ENCODE data around the gene PPIF.

Gene PPIF

DNA sequence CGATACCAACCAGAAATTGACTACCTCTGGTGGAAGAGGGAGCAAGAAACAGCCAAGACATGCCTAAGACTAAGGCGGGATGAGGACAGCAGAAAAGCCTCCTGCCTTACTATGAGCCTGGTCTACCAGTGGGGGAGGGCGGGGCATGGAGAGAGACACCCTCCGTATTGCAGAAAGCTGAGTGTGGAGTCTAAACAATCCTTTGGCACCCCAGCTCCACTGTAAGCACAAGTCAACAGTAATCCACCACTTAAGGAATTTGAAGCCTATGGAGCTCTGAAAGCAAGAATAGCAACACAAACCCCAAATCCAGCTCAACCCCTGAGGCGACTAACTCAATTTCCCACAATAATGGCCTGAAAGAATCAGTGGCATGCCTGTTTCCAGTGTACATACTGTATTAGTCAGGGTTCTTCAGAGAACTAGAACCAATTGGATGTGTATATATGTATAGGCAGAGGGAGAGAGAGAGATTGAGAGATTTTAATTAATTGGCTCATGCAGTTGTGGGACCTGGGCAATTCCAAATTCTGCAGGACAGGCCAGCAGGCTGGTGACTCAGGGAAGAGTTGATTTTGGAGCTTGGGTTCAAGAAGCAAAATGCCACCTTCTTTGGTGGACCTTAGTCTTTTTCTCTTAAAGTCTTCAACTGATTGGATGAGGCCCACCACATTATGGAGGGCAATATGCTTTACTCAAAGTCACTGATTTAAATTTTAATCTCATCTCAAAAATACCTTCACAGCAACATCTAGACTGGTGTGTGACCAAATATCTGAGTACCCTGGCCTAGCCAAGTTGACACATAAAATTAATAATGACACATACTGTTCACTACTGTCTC is 13.5 kb downstream of the PPIF start:
- H4K8ac ChIP-seq (ENCODE audit: low read depth, low read length): no peak overlapping the region
- no peak overlapping the region for H4K91ac ChIP-seq (ENCODE audit: low read depth, low read length, poor library complexity)
- no peak for DNase-seq (ENCODE audit: low spot score)
- H3K23ac ChIP-seq (ENCODE audit: low read depth, low read length, poor library complexity): no peak overlapping the region
- H2AK5ac ChIP-seq (ENCODE audit: low read depth, low read length): no peak overlapping the region
- H3K9ac ChIP-seq (ENCODE audit: low read depth, low read length, poor library complexity): no peak overlapping the region
- WGBS, 2 donors (ENCODE audit: extremely low coverage in 2 of 2, insufficient read length in 2 of 2, insufficient replicate concordance in 1 of 2): no CpG with 5 or more reads among the region's 5 CpGs
- no peak overlapping the region for H3K4me3 ChIP-seq (ENCODE audit: low read length in 2 of 2)
- H2BK15ac ChIP-seq (ENCODE audit: low read length): no peak overlapping the region
- no peak overlapping the region for H3K4ac ChIP-seq (ENCODE audit: low read length)
- no peaks in the 10 kb centered on the region for H3K79me1 ChIP-seq (ENCODE audit: low read depth, low read length)
- no peak overlapping the region for H2AFZ ChIP-seq (ENCODE audit: low read length)
- no peaks in the 10 kb centered on the region for H3K9me3 ChIP-seq (replicated peaks in 1 of 2; ENCODE audit: control insufficient read depth in 2 of 2, insufficient read depth in 1 of 2, low read depth in 1 of 2, low read length in 2 of 2)
- H2BK120ac ChIP-seq (ENCODE audit: low read depth, low read length): no peak overlapping the region
- no peak overlapping the region for H3K27ac ChIP-seq (replicated peaks; ENCODE audit: low read length)
- no peak overlapping the region for H3K4me2 ChIP-seq (ENCODE audit: insufficient read depth, low read length, poor library complexity, severe bottlenecking)
- H3K36me3 ChIP-seq (replicated peaks in 1 of 2; ENCODE audit: control insufficient read depth in 2 of 2, insufficient read depth in 2 of 2, low read length in 2 of 2): peaks cover 0 to 4% of the 10 kb centered on the region in 2 donors
- H3K14ac ChIP-seq (ENCODE audit: low read length): no peak overlapping the region
- H3K4me1 ChIP-seq (ENCODE audit: control insufficient read depth in 2 of 2, insufficient read depth in 1 of 2, low read depth in 1 of 2, low read length in 2 of 2): peaks cover 0 to 2% of the 10 kb centered on the region in 2 donors
- no peak overlapping the region for H2BK5ac ChIP-seq (ENCODE audit: low read length)
- H3K27me3 ChIP-seq (ENCODE audit: control insufficient read depth in 3 of 3, insufficient read depth in 3 of 3, low read depth in 1 of 3, low read length in 3 of 3): no peaks in the 10 kb centered on the region
- H2BK12ac ChIP-seq (ENCODE audit: low read length): no peak overlapping the region
- H3K18ac ChIP-seq (ENCODE audit: low read length): no peak overlapping the region

DNA sequence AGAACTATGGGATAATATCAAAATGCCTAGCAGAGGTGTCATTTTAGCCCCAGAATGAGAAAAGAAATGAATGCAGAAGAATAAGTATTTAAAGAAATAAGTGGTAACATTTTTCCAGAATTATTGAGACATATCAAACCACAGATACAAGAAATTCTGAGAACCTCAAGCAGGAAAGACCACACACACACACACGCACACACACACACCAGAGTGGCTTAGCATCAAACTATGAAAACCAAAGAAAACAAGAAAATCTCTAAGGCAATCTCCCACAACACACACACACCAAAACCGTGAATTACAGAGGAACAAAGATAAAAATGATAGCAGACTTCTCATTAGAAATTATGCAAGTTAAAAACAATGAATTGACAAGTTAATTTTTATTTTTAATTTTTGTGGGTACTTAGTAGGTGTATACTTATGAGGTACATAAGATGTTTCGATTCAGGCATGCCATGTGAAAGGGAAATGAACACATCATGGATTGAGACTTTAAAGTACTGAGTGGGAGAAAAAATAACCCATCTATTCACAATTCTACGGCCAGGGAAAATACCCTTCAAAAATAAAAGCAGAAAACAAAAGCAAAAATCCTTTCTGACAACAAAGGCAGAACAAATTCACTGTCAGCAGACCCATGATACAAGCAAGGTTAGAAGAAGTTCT is 14.6 kb downstream of the PPIF start:
- H3K36me3 ChIP-seq (replicated peaks in 1 of 2; ENCODE audit: control insufficient read depth in 2 of 2, insufficient read depth in 2 of 2, low read length in 2 of 2): no peaks in the 10 kb centered on the region
- H3K27me3 ChIP-seq (ENCODE audit: control insufficient read depth in 3 of 3, insufficient read depth in 3 of 3, low read depth in 1 of 3, low read length in 3 of 3): no peaks in the 10 kb centered on the region
- no peak overlapping the region for H4K8ac ChIP-seq (ENCODE audit: low read depth, low read length)
- no peak overlapping the region for H3K18ac ChIP-seq (ENCODE audit: low read length)
- H2AFZ ChIP-seq (ENCODE audit: low read length): no peak overlapping the region
- H2BK15ac ChIP-seq (ENCODE audit: low read length): no peak overlapping the region
- H3K14ac ChIP-seq (ENCODE audit: low read length): no peak overlapping the region
- H2BK120ac ChIP-seq (ENCODE audit: low read depth, low read length): no peak overlapping the region
- no peak overlapping the region for H3K9ac ChIP-seq (ENCODE audit: low read depth, low read length, poor library complexity)
- no peak overlapping the region for H2AK5ac ChIP-seq (ENCODE audit: low read depth, low read length)
- H3K4ac ChIP-seq (ENCODE audit: low read length): no peak overlapping the region
- peaks cover 0 to 2% of the 10 kb centered on the region in 2 donors for H3K4me1 ChIP-seq (ENCODE audit: control insufficient read depth in 2 of 2, insufficient read depth in 1 of 2, low read depth in 1 of 2, low read length in 2 of 2)
- no peak overlapping the region for H2BK12ac ChIP-seq (ENCODE audit: low read length)
- H3K9me3 ChIP-seq (replicated peaks in 1 of 2; ENCODE audit: control insufficient read depth in 2 of 2, insufficient read depth in 1 of 2, low read depth in 1 of 2, low read length in 2 of 2): no peaks in the 10 kb centered on the region
- no peak overlapping the region for H3K4me3 ChIP-seq (ENCODE audit: low read length in 2 of 2)
- no peak overlapping the region for H2BK5ac ChIP-seq (ENCODE audit: low read length)
- H3K27ac ChIP-seq (replicated peaks; ENCODE audit: low read length): no peak overlapping the region
- no peak overlapping the region for H3K23ac ChIP-seq (ENCODE audit: low read depth, low read length, poor library complexity)
- no peak overlapping the region for H4K91ac ChIP-seq (ENCODE audit: low read depth, low read length, poor library complexity)
- no peaks in the 10 kb centered on the region for H3K79me1 ChIP-seq (ENCODE audit: low read depth, low read length)
- no peak overlapping the region for H3K4me2 ChIP-seq (ENCODE audit: insufficient read depth, low read length, poor library complexity, severe bottlenecking)
- no peak for DNase-seq (ENCODE audit: low spot score)
- no CpG with 5 or more reads among the region's 4 CpGs for WGBS, 2 donors (ENCODE audit: extremely low coverage in 2 of 2, insufficient read length in 2 of 2, insufficient replicate concordance in 1 of 2)

DNA sequence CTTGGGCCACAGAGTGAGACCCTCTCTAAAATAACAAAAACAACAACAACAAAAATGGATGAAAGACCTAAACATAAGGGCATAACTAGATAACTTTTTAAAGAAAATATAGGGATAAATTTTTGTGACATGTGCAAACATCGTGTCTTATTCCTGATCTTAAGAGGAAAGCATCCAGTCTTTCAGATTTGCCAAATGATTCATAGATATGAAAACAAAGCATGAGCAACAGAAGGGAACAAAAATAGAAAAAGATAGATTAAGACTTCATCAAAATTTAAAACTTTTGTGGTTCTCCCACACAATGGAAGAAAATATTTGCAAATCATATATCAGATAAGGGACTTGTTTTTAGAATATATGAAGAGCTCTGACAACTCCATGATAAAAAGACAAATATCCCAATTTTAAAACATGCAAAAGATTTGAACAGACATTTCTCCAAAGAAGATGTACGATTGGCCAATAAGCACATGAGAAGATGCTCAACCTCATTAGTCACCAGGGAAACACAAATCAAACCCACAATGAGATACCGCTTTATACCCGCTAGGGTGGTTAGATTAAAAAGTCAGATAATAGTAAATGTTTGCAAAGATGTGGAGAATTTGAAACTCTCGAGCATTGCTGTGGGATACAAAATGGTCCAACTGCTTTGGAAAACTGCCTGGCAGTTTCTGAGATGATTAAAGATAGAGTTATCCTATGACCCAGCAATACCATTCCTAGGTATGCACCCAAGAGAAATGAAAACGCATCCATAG is 20.3 kb downstream of the PPIF start:
- no peaks in the 10 kb centered on the region for H3K9me3 ChIP-seq (replicated peaks in 1 of 2; ENCODE audit: control insufficient read depth in 2 of 2, insufficient read depth in 1 of 2, low read depth in 1 of 2, low read length in 2 of 2)
- no peak overlapping the region for H2BK12ac ChIP-seq (ENCODE audit: low read length)
- H2AFZ ChIP-seq (ENCODE audit: low read length): no peak overlapping the region
- H3K23ac ChIP-seq (ENCODE audit: low read depth, low read length, poor library complexity): no peak overlapping the region
- no peak overlapping the region for H3K14ac ChIP-seq (ENCODE audit: low read length)
- no peak overlapping the region for H3K4me2 ChIP-seq (ENCODE audit: insufficient read depth, low read length, poor library complexity, severe bottlenecking)
- H3K36me3 ChIP-seq (replicated peaks in 1 of 2; ENCODE audit: control insufficient read depth in 2 of 2, insufficient read depth in 2 of 2, low read length in 2 of 2): no peaks in the 10 kb centered on the region
- no peak overlapping the region for H3K27ac ChIP-seq (replicated peaks; ENCODE audit: low read length)
- H3K4me3 ChIP-seq (ENCODE audit: low read length in 2 of 2): no peak overlapping the region
- no peak overlapping the region for H4K91ac ChIP-seq (ENCODE audit: low read depth, low read length, poor library complexity)
- peaks cover 0 to 5% (median 0%) of the 10 kb centered on the region in 3 experiments for H3K27me3 ChIP-seq (ENCODE audit: control insufficient read depth in 3 of 3, insufficient read depth in 3 of 3, low read depth in 1 of 3, low read length in 3 of 3)
- no CpG with 5 or more reads among the region's 6 CpGs for whole genome bisulfite sequencing, 2 donors (ENCODE audit: extremely low coverage in 2 of 2, insufficient read length in 2 of 2, insufficient replicate concordance in 1 of 2)
- H3K4ac ChIP-seq (ENCODE audit: low read length): no peak overlapping the region
- no peaks in the 10 kb centered on the region for H3K79me1 ChIP-seq (ENCODE audit: low read depth, low read length)
- H2BK120ac ChIP-seq (ENCODE audit: low read depth, low read length): no peak overlapping the region
- H3K9ac ChIP-seq (ENCODE audit: low read depth, low read length, poor library complexity): no peak overlapping the region
- H2BK15ac ChIP-seq (ENCODE audit: low read length): no peak overlapping the region
- DNase-seq (ENCODE audit: low spot score): no peak
- no peak overlapping the region for H4K8ac ChIP-seq (ENCODE audit: low read depth, low read length)
- no peak overlapping the region for H2BK5ac ChIP-seq (ENCODE audit: low read length)
- H2AK5ac ChIP-seq (ENCODE audit: low read depth, low read length): no peak overlapping the region
- no peak overlapping the region for H3K18ac ChIP-seq (ENCODE audit: low read length)
- H3K4me1 ChIP-seq (ENCODE audit: control insufficient read depth in 2 of 2, insufficient read depth in 1 of 2, low read depth in 1 of 2, low read length in 2 of 2): no peaks in the 10 kb centered on the region

DNA sequence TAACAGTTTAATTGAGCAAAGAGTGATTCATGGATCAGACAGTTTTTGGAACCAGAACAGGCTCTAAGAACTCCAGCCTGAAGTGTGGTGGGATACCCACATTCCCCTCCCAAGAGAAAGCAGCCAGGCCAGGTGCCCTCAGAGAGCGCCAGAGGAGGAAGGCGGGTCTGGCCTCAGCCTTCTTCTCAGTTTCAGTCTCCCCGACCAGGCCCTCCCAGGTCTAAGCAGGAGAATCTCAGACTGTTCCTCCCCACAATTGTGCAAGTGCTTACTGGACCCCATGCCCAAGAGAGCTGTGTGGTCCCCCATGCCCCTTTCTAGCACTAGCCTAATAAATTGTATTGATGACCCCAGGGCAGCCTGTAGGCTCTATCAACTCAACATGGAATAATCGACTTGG is 25.6 kb downstream of the PPIF start:
- H3K36me3 ChIP-seq (replicated peaks in 1 of 2; ENCODE audit: control insufficient read depth in 2 of 2, insufficient read depth in 2 of 2, low read length in 2 of 2): peaks cover 0 to 2% of the 10 kb centered on the region in 2 donors
- no peak overlapping the region for H2AFZ ChIP-seq (ENCODE audit: low read length)
- H2BK120ac ChIP-seq (ENCODE audit: low read depth, low read length): no peak overlapping the region
- H3K79me1 ChIP-seq (ENCODE audit: low read depth, low read length): peaks cover 3% of the 10 kb centered on the region
- H2BK12ac ChIP-seq (ENCODE audit: low read length): no peak overlapping the region
- no peak overlapping the region for H2BK5ac ChIP-seq (ENCODE audit: low read length)
- peaks cover 0 to 5% (median 0%) of the 10 kb centered on the region in 3 experiments for H3K27me3 ChIP-seq (ENCODE audit: control insufficient read depth in 3 of 3, insufficient read depth in 3 of 3, low read depth in 1 of 3, low read length in 3 of 3)
- H4K8ac ChIP-seq (ENCODE audit: low read depth, low read length): no peak overlapping the region
- no peak overlapping the region for H3K9ac ChIP-seq (ENCODE audit: low read depth, low read length, poor library complexity)
- no peak for DNase-seq (ENCODE audit: low spot score)
- no peak overlapping the region for H3K4me3 ChIP-seq (ENCODE audit: low read length in 2 of 2)
- peaks cover 0 to 9% of the 10 kb centered on the region in 2 donors for H3K9me3 ChIP-seq (replicated peaks in 1 of 2; ENCODE audit: control insufficient read depth in 2 of 2, insufficient read depth in 1 of 2, low read depth in 1 of 2, low read length in 2 of 2)
- no peak overlapping the region for H3K23ac ChIP-seq (ENCODE audit: low read depth, low read length, poor library complexity)
- no peak overlapping the region for H2AK5ac ChIP-seq (ENCODE audit: low read depth, low read length)
- H3K4me2 ChIP-seq (ENCODE audit: insufficient read depth, low read length, poor library complexity, severe bottlenecking): no peak overlapping the region
- WGBS, 2 donors (ENCODE audit: extremely low coverage in 2 of 2, insufficient read length in 2 of 2, insufficient replicate concordance in 1 of 2): no CpG with 5 or more reads among the region's 4 CpGs
- no peak overlapping the region for H2BK15ac ChIP-seq (ENCODE audit: low read length)
- peaks cover 0 to 2% of the 10 kb centered on the region in 2 donors for H3K4me1 ChIP-seq (ENCODE audit: control insufficient read depth in 2 of 2, insufficient read depth in 1 of 2, low read depth in 1 of 2, low read length in 2 of 2)
- no peak overlapping the region for H3K27ac ChIP-seq (replicated peaks; ENCODE audit: low read length)
- H3K14ac ChIP-seq (ENCODE audit: low read length): no peak overlapping the region
- no peak overlapping the region for H4K91ac ChIP-seq (ENCODE audit: low read depth, low read length, poor library complexity)
- no peak overlapping the region for H3K18ac ChIP-seq (ENCODE audit: low read length)
- H3K4ac ChIP-seq (ENCODE audit: low read length): no peak overlapping the region
